Effector memory CD4-positive, alpha-beta T cell (primary cell): ENCODE measurements around the gene FAM120B.

Source experiments
- DNase-seq, 3 donors: peaks; one replicate each; pipeline ENCODE4 v3.0.0-alpha.2; 2020
- H3K27ac ChIP-seq: 2 replicates; pipeline ENCODE4 v1.7.0; 2013; ENCODE audit warnings: mild to moderate bottlenecking, low read length, moderate library complexity; ENCODE audit not compliant: insufficient read depth, poor library complexity, severe bottlenecking
- H3K27me3 ChIP-seq: replicated peaks from 2 replicates; pipeline ENCODE4 v1.7.0; 2013; ENCODE audit warnings: mild to moderate bottlenecking, low read length; ENCODE audit not compliant: insufficient read depth, control insufficient read depth, poor library complexity, severe bottlenecking
- H3K36me3 ChIP-seq: 2 replicates; pipeline ENCODE4 v1.7.0; 2013; ENCODE audit warnings: mild to moderate bottlenecking, low read length, moderate library complexity; ENCODE audit not compliant: control insufficient read depth, insufficient read depth
- H3K4me1 ChIP-seq: 2 replicates; pipeline ENCODE4 v1.7.0; 2013; ENCODE audit warnings: low read length, mild to moderate bottlenecking; ENCODE audit not compliant: control insufficient read depth, insufficient read depth, poor library complexity, severe bottlenecking
- H3K4me3 ChIP-seq: 2 replicates; pipeline ENCODE4 v1.7.0; 2013; ENCODE audit warnings: low read length, low read depth, mild to moderate bottlenecking; ENCODE audit not compliant: insufficient read depth, poor library complexity, severe bottlenecking
- H3K9me3 ChIP-seq: 2 replicates; pipeline ENCODE4 v1.7.0; 2013; ENCODE audit warnings: mild to moderate bottlenecking, low read length, moderate library complexity; ENCODE audit not compliant: control insufficient read depth

The FAM120B gene

DNA sequence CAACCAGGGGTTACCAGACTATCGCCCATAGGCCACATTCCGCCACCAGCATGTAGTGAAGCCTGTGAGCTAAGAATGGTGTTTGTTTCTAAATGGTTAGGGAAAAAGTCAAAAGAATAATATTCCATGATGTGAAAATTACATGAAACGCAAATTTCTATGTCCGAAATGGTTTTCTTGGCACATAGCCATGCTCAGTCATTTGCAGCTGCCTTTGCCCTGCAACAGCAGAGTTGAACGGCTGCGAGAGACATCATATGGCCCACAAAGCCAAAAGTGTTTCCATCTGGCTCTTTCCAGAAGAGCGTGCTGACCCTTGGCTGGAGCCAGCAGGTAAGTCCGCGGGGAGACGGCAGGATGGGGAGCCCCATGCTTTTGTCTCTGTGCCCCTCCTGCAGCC lies 60.7 kb downstream of the FAM120B start:
- no peaks in the 10 kb centered on the region for H3K27me3 ChIP-seq
- no peak for DNase-seq
- H3K27ac ChIP-seq = no peak overlapping the region
- no peaks in the 10 kb centered on the region for H3K9me3 ChIP-seq
- no peak overlapping the region for H3K4me3 ChIP-seq
- H3K36me3 ChIP-seq = peaks cover 26% of the 10 kb centered on the region
- H3K4me1 ChIP-seq = no peaks in the 10 kb centered on the region

DNA sequence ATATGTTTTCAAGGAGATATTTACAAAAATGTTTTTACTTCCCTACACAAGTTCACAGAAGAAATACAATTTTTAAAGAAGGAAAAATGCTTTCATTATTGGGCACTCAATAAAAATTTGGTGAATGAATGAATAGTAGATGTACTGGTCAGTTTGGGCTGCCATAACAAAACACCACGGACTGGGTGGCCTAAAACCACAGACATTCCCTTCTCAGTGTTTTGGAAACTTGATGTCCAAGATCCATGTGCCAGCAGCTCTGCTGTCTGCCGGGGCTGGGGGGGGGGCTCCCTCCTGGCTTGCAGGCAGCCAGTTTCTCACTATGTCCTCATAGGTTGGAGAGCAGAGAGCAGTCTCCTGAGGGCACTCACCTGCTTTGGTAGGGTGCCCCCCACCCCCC lies 62.0 kb downstream of the FAM120B start:
- Histone ChIP-seq H3K36me3 (peaks cover 18% of the 10 kb centered on the region), H3K27me3 (no peaks in the 10 kb centered on the region), H3K4me3 (no peak overlapping the region), H3K27ac (no peak overlapping the region), H3K4me1 (no peaks in the 10 kb centered on the region), H3K9me3 (no peaks in the 10 kb centered on the region)
- DNase-seq = no peak

DNA sequence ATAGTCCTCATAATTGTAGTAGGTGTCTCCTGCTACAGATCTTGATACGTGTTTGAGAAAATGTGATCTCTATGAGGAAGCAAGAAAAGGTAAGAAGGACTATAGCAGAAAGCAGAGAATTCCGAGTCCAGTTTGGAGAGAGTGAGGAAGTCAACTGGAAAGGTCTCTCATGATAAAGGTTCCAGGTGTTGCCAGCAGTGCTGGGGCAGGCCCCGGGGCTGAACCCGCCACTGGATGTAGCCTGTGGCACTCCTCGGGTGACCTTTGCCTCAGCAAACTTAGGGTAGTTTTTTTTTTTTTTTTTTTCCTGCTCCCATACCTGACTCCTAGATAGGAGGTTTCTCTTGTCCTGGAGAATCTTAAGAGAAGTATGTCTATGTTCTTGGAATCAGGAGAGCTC lies 62.8 kb downstream of the FAM120B start:
- no peaks in the 10 kb centered on the region for H3K27me3 ChIP-seq

DNA sequence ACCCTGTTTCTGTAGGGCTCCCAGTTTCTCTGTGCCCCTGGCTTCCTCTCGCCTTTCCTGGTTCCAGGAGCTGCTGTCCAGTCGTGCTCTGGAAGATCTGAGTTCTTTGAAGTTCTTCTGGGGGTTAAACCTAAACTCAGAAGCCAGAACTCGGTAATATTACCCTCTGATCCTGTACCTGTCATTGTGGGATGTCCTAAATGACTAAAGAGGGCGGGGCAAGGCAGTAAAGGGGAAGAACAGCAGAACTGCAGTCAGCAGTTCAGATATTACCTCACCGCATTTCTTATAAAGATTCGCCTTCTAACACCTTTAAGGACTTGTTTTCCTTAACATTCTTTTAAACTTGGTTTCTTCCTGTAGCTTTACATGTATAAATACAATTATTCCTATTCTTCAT lies 63.9 kb downstream of the FAM120B start:
- no peak overlapping the region for H3K27ac ChIP-seq
- H3K27me3 ChIP-seq = no peaks in the 10 kb centered on the region
- no peak overlapping the region for H3K4me3 ChIP-seq
- no peak for DNase-seq
- H3K9me3 ChIP-seq = no peaks in the 10 kb centered on the region
- H3K4me1 ChIP-seq = no peaks in the 10 kb centered on the region
- H3K36me3 ChIP-seq = peaks cover 11% of the 10 kb centered on the region

More for the DNA sequence above, 62.8 kb downstream of the FAM120B start:
- Histone ChIP-seq H3K9me3 (no peaks in the 10 kb centered on the region), H3K4me1 (no peaks in the 10 kb centered on the region), H3K36me3 (peaks cover 18% of the 10 kb centered on the region), H3K27ac (no peak overlapping the region), H3K4me3 (no peak overlapping the region)
- no peak for DNase-seq

DNA sequence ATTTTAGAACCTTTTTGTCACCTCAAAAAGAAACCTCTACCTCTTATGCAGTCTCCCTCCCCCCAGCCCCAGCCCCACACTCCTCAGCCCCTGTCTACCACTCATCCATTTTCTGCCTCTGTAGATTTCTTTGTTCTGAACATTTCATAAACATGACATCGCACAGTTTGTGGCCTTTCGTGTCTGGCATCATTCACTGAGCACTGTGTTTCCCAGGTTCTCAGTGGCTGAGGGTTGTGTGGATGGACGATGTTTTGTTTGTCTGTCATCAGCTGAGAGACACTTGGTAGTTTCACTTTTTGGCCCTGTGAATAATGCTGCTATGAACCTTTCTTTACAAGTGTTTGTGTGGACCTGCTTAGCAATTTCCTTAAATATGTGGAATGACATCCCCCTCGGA lies 64.5 kb downstream of the FAM120B start:
- Histone ChIP-seq H3K27ac (no peak overlapping the region), H3K9me3 (no peaks in the 10 kb centered on the region), H3K27me3 (no peaks in the 10 kb centered on the region), H3K4me1 (no peaks in the 10 kb centered on the region), H3K36me3 (peaks cover 14% of the 10 kb centered on the region), H3K4me3 (no peak overlapping the region)
- no peak for DNase-seq

DNA sequence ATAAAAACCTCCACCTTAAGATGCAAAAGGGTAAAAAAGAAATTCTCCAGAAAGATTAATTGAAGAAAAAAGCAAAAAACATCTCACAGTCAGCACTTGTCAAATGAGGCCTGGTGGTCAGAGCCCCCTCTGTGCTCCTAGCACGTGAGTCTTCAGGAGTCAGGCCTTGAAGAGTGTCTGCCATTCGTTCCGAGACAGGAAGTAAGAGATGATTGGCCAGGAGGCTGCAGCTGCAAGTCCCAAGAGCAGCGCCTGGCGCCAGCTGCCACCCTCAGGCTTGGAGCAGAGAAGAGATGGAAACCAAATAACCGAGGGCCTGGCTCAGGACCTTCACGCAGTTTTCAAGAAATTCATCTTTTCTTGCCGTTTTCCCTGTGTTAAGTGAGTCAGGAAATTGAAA lies 65.0 kb downstream of the FAM120B start:
- no peaks in the 10 kb centered on the region for H3K9me3 ChIP-seq
- H3K4me3 ChIP-seq = no peak overlapping the region
- no peaks in the 10 kb centered on the region for H3K27me3 ChIP-seq
- peaks cover 18% of the 10 kb centered on the region for H3K36me3 ChIP-seq
- no peaks in the 10 kb centered on the region for H3K4me1 ChIP-seq
- DNase-seq = no peak
- no peak overlapping the region for H3K27ac ChIP-seq

DNA sequence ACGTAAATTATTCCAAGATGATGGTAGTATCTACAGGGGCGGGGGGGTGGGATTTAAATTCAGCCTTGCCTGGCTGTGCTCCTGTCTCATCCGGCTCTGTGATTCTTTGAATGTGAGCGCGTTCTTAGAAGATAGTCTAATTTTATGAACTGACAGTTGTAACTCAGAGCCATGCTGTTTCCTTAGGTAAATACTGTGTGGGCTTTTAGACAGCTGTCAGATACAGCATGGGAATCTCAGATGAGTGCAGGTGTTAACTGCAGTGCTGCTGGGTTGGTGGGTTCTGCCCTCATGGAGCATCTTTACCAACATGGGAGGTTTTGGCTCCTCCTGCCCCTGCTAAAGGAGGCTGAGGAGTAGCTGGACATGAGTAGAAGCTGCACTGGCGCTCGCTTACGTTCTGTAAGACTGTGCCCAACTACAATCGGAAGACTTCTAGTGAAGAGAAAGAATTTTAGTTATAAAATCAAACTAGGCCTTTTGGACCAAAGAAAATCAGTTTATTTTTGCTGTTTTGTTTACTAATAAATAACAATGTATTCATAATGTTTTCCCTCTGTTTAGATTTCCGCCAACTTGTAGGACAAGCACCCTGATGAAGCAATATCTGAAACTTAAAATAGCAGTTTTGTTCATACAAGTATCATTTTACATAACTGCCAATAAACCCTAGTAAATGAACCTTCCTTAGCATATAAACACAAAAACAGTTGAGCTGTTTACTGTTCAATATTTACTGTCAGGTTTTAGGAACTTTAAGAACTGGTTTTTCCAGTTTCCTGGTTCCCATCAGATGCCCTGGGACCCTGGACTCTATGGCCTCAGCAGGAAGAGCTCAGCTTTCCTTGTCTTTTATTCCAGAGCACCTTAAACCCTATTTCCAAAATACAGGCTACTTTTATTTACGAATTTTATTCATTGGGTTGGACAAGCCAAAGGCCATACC lies 66.1 kb downstream of the FAM120B start:
- DNase-seq = no peak
- no peak overlapping the region for H3K27ac ChIP-seq

DNA sequence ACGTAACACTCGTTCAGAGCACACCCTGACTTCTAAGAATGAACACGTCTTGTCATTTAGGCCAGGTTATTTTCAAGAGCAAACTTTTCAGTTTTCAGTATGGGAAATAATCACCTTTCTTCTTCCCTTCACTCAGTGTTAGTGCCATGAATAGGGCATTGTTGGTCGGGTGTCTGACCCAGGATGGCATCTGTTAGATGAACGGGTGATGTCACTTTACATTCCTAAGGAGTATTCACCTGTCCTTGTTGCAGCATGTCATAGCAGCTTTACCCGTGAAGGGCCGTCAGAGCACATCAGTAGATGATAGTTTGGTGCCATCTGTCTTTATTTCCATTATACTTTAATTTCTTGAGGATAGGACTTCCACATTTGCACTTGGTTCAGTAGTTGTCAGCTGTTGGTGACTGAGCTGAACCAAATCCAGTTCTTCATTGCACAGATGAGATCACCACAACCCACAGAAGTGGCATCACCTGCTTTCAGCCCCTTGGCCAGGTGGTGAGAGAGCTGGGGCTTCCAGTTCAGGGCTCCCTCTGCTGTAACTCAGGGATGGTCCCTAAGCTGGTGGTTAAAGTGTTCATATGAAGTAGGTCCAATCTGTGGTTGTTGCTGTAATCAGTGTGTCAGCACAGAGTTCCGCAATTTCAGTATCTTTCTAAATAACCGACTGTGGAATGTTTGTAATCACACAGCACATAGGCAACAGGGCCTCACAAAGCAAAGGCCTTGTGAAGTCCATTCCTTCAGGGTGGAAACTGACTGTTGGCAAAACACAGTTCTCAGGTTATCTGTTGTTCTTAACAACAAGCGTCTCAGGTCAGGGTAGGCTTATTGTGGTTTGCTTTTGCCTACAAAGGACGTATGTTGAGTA lies 68.2 kb downstream of the FAM120B start:
- H3K27ac ChIP-seq = no peak overlapping the region
- no peak for DNase-seq
- H3K4me1 ChIP-seq = peaks cover 7% of the 10 kb centered on the region
- H3K36me3 ChIP-seq = peaks cover 16% of the 10 kb centered on the region
- no peaks in the 10 kb centered on the region for H3K9me3 ChIP-seq
- no peak overlapping the region for H3K4me3 ChIP-seq
- no peaks in the 10 kb centered on the region for H3K27me3 ChIP-seq

More for the DNA sequence above, 66.1 kb downstream of the FAM120B start:
- Histone ChIP-seq H3K36me3 (peaks cover 16% of the 10 kb centered on the region), H3K4me3 (no peak overlapping the region), H3K9me3 (no peaks in the 10 kb centered on the region), H3K4me1 (no peaks in the 10 kb centered on the region), H3K27me3 (no peaks in the 10 kb centered on the region)

DNA sequence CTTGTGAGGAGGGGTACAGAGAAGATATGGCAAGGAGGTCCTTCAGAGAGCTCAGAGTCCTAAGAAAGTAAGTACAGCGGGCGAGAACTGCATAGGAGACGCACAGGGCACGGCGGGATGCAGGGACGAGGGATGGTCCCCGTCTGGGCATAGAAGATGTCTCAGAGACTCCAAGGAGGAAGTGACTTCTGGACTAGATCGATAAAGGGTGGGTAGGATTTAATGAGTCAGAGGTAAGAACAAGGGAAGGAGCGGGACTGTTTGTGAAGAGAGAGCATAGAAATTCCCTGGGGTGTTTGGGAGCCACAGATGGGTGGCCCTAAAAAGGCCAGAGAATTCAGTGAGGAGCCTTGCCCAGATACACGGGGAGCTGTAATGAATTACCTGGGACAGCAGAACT lies 69.1 kb downstream of the FAM120B start:
- no peak for DNase-seq
- Histone ChIP-seq H3K9me3 (no peaks in the 10 kb centered on the region), H3K36me3 (peaks cover 12% of the 10 kb centered on the region), H3K4me1 (peaks cover 7% of the 10 kb centered on the region), H3K27me3 (no peaks in the 10 kb centered on the region), H3K4me3 (no peak overlapping the region), H3K27ac (no peak overlapping the region)
